T-helper 1 cell (primary cell): Measurements from ENCODE around the gene ELF5.

Experiments
- DNase-seq, 5 donors: peaks; one replicate each; pipeline ENCODE4 v3.0.0-alpha.2; 2012 to 2020

Gene ELF5

DNA sequence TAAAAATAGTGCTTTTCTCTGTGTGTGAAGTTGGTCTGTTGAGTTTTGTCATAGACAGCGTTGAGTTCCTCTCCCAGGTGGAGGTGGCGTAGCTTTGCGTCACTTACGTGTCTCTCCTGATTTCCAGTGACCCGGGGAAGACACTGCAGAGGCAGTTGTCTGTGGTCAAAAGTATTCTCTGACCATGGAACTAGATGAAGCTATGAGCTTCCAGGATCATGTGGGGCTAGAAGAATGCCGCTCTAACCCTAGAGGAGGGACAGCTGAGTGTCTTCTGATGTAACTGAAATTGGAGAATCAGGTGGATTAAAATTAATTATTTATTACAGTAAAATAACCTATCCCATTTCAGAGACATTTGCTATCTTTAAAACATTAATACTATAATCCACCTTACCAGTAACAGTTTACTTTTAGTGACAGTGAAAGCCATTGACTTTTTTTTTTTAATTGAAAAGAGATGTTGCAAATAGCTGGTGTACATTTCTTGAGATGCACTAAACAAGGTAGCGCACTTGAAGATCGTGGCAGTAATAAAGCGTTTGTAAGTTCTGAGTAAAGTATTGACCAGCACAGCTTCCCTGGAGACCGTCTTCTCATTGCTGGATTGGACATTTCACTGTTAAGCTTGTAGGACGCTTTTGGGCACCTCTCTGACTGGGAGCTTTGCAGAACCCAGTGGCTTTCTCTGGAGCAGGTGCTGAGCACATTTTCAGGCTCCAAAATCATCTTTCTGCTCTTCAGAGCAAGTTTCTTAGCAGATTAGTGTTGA, 65.2 kb downstream of the ELF5 start:
- no peak for DNase-seq

GRCh38 chr11:34447044-34447443, 66.5 kb downstream of the ELF5 start:
- no peak for DNase-seq

DNA sequence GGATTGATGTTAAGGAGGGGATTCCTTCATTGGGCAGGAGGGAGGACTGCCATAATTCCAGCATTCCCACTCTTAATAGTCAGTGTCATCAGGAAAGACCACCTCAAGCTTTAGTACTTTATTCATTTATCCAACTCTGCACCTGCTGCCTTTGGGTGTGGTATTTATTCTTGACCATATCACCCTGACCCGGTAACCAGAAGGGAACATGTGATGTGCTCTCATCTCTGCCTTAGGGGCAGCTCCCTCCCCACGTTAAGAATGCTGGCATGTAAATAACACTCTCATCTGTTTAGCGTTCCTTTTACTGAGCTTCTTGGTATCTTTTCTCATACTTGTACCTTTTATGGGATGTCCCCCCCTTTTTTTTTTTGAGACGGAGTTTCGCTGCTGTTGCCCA, 67.2 kb downstream of the ELF5 start:
- no peak for DNase-seq

DNA sequence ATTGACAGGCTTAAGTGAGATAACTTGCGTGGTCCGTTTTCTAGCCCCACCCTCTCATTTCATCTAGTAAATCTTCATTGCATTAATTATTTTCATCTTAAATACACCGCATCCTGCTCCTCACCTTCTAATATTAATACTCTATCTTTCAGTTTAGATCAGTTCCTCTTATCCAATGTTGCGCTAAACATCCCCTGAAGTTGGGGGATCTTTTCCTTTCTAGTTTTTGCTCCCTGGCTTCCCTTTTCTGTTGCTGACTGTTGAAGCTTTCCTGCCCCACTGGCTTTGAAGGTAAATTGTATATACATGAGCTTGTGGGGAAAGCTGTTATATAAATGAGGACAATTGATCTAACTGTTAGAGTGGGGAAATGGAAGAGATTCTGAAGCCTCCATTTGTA, 67.6 kb downstream of the ELF5 start:
- no peak for DNase-seq

DNA sequence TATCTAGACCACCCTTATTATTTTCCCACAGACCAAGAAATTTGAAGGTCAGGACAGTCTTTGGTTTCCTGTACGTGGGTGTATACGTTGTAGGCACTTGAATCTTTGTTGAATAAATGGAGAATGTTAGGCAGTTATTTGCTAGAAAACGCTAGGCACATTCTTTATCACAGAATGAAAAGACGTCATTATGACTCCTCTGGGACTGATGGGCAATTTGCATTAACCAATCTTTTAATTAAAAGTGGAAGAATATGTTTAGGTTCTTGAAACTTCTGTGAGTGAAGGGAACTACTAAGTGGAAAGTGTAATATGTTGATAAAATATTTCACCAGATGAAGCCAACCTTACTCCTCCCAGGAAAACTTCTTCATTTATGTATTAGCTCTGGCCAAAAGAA, 69.2 kb downstream of the ELF5 start:
- no peak for DNase-seq

DNA sequence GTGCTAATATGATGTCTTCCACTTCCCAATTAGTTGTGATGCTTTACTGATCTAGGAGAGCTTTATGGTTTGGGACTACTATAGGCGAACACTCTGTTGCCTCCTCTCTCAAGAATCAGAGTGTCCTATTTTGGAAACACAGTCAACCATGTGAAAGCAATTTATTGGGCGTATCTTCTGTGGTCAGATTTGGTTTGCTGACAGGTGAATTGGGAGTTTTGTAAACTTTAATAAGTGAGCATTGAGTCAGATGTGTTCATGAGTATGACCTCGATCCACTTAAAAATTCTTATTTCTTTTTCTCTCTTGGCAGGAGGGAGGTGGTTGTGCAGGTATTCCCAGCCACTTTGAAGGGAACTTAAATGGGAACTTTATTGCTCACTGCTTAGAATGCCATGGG, 70.5 kb downstream of the ELF5 start:
- DNase-seq: no peak

DNA sequence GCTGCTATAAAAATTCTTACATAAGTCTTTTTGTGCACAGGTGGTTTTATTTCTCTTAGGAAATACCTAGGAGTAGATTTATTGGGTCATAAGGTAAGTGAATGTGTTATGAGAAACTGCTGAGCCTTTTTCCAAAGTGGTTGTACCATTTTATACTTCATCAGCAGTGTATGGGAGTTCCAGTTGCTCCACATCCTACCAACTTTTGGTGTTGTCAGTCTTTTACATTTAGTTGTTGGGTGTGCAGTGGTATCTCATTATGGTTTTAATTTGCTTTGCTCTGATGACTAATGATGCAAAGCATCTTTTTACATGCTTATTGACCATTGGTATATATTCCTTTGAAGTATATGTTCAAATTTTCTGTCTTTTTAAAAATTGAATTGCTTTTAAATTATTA, 71.8 kb downstream of the ELF5 start:
- no peak for DNase-seq

DNA sequence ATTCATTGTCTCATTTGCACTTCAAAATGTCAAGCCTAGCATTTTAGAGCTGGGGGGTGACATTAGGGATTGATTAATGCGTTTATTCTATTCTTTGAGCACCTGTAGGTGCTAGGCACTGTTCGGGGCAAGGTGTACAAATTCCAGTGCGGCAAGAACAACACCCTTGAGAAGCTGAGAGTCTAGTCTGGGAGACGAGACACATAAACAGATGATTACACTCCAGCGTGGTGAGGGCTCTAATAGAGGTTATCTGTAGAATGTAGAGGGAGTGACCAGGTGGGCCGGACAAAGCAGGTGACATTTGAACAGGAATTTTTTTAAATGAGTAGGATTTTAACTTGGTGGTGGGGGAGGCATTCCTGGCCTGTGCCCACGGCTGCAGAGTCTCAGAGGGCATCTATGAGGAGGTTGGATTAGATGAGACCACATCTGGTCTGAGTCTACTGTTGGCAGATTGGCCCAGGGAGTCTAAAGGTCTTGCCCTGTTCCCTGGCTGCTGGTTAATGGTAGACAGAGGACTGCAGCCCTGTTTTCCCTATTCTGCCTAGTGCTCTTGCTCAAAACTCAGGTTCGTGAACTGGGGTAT, 73.9 kb downstream of the ELF5 start:
- no peak for DNase-seq

DNA sequence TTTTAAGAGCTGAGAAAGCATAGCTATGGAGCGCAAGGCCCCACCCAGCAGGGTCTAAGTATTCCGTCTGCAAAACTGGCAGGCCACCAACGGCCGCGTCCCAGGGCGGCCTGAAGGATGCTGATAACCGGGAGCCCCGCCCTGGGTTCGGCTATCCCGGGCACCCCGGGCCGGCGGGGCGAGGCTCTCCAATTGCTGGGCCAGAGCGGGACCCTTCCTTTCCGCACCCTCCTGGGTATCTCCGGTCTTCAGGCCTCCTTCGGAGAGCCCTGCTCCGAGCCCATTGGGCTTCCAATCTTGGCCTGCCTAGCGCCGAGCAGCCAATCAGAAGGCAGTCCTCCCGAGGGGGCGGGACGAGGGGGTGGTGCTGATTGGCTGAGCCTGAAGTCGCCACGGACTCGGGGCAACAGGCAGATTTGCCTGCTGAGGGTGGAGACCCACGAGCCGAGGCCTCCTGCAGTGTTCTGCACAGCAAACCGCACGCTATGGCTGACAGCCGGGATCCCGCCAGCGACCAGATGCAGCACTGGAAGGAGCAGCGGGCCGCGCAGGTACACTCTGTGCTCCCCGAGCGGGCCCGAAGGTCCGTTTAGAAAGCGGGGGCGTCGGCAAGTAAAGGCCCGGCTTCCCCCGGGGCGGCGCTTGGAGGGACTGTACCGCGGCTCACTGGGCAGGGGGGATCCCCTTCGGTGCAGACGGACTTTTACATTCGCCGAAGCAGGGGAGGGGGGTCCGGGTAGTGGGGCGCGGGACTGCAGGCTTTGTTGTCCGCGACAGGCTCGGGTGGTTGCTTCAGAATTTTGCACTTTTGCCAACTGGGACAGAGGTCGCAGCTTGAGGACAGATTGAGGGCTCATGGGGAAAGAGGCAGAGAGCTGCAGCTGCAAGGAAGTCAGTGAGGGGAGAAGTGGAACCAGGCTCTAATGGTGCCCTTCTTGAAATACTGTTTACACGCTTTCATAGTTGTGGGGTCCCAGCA, 74.8 kb downstream of the ELF5 start, which contains the start of gene CAT:
TSS of gene CAT (plus strand) at position 406 of the 979 bp plus-strand sequence. CDS start at position 486, 80 bp downstream.
- peak; percentile 91 to 97 (median 95) for DNase-seq

- no peak for DNase-seq
Observed at GRCh38 chr11:34437224-34438125, 76.1 kb downstream of the ELF5 start.

GRCh38 chr11:34433899-34434298, 79.7 kb downstream of the ELF5 start:
- DNase-seq: no peak

- DNase-seq: no peak
Observed at GRCh38 chr11:34432822-34433221, 80.8 kb downstream of the ELF5 start.

DNA sequence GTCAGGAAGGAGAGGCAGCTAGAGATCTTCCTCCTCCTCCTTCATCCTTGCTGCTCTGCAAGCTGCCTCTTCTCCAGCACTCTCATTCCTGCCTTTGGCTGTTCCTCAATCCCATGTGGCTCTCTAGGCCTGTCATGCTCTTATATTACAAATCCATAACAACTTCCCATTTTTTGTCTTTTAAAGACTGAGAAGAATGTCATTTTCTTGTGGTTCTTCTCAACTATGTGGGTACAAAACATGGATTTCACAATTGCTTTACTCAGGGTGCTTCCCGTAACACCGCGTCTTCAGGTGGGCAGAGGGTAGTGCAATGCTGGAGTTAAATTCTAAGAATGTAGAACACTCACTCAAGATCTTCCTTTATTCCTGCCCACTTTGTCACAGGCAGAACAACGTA, 81.6 kb downstream of the ELF5 start:
- no peak for DNase-seq
